ENCODE measurements around the gene LHFPL3.

Gene LHFPL3

DNA sequence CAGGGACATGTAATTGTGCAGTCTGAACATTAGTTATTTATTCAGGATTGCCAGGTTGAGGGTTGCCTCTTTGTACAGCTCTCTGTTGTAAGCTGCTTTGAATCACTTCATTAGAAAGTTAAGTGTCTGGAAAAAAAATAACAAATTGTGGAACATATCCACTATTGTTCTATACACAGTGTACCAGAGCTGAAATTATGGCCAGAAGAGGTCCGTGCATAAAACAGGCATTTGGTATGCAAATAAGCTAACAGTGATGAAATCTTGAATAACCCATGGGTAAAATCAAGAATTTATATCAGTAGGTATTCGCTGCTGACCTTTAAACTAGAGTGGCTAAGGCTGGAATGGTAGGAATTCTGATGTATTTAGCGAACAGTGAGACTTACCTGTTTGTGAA is 152.1 kb downstream of the LHFPL3 start:
- no peaks in the 10 kb centered on the region for H3K9me3 ChIP-seq (ENCODE audit: control insufficient read depth, insufficient read depth, low read depth, low read length)
- no peaks in the 10 kb centered on the region for H3K36me3 ChIP-seq (ENCODE audit: control insufficient read depth, insufficient read depth, low read length)
- H3K9ac ChIP-seq (ENCODE audit: low read length): no peak overlapping the region
- H3K4me3 ChIP-seq (ENCODE audit: low read depth, low read length): no peak overlapping the region
- H3K27ac ChIP-seq (ENCODE audit: low read depth, low read length): no peak overlapping the region
- H3K4me1 ChIP-seq (ENCODE audit: control insufficient read depth, insufficient read depth, low read length): no peaks in the 10 kb centered on the region
- H3K27me3 ChIP-seq (ENCODE audit: control insufficient read depth, insufficient read depth, low read length): peaks cover 11% of the 10 kb centered on the region; the same call in 1 of the 2 replicates

DNA sequence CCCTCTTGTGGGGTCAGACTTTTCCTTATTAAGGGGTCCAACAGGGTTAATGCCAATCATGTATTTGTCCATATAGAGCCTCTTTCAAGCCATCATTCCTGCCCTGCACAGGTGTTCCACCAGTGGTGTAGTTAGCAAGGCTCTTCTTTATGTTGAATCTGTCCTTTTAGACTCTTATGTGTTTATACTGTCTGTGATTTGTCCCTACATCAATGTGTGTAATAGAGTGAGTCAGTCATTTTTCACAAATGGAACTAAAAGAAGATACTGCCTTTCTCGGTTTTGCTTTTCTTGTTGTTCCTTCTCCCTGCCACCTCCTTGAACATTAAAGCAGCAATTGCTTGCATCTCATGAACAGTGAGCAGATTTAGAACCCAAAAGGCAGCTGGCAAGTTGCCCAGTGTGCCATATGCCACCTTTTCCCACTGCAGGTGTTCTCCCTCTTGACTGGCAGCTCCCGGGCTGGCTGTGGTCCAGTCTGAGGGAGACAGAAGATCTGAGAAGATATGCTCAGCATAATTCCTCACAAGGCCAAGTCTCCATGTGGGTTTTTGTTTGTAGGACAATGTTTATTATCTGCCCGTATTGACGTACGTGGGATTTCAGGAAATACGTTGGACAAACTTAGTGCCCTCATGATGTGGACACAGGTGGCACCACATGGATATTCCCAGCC is 154.1 kb downstream of the LHFPL3 start:
- Histone ChIP-seq H3K4me1 (ENCODE audit: control insufficient read depth, insufficient read depth, low read length) (no peaks in the 10 kb centered on the region), H3K4me3 (ENCODE audit: low read depth, low read length) (no peak overlapping the region), H3K9ac (ENCODE audit: low read length) (no peak overlapping the region), H3K9me3 (ENCODE audit: control insufficient read depth, insufficient read depth, low read depth, low read length) (no peaks in the 10 kb centered on the region), H3K27ac (ENCODE audit: low read depth, low read length) (no peak overlapping the region), H3K36me3 (ENCODE audit: control insufficient read depth, insufficient read depth, low read length) (no peaks in the 10 kb centered on the region), H3K27me3 (ENCODE audit: control insufficient read depth, insufficient read depth, low read length) (peaks cover 11% of the 10 kb centered on the region; the same call in 1 of the 2 replicates)

DNA sequence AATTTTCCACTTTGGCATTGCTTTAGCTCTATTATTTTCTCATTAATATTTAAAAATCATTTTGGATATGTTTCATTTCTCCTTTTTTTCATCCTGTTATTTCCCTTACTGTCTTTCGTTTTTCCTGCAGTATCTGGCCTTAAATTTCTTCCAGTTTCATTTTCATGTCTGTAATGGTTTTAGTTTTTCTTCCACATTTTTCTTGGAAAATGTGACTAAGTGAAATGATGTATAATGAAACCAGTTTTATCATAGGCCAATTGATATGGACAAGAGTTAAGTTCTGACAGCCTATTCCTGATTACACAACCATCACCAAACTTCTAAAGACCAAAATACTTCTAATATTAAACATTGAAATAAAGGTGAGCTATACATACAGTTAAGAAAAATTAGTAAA is 158.5 kb downstream of the LHFPL3 start:
- Histone ChIP-seq H3K9me3 (ENCODE audit: control insufficient read depth, insufficient read depth, low read depth, low read length) (no peaks in the 10 kb centered on the region), H3K27me3 (ENCODE audit: control insufficient read depth, insufficient read depth, low read length) (peaks cover 8% of the 10 kb centered on the region; the same call in 1 of the 2 replicates), H3K27ac (ENCODE audit: low read depth, low read length) (no peak overlapping the region), H3K36me3 (ENCODE audit: control insufficient read depth, insufficient read depth, low read length) (no peaks in the 10 kb centered on the region), H3K9ac (ENCODE audit: low read length) (no peak overlapping the region), H3K4me1 (ENCODE audit: control insufficient read depth, insufficient read depth, low read length) (no peaks in the 10 kb centered on the region), H3K4me3 (ENCODE audit: low read depth, low read length) (no peak overlapping the region)

DNA sequence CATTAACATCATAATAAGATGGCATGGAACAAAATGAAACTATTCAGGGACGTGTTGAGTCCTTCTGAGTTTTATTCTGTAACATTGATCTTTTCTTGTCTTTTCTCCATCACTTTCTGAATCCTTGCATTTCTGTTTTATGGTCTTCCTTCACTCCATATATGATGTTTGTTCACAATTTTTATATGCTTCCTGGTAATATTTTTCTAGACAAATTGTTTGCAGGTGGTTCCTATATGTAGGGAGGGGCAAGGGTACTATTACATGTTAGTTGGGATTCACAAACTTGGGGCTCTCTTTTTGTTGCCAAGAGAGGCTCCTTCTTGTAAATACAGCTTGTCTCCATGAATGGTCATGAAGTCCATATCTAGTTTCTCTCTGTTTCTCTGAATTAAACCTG is 159.2 kb downstream of the LHFPL3 start:
- Histone ChIP-seq H3K27me3 (ENCODE audit: control insufficient read depth, insufficient read depth, low read length) (peaks cover 4% of the 10 kb centered on the region; the same call in 1 of the 2 replicates), H3K4me1 (ENCODE audit: control insufficient read depth, insufficient read depth, low read length) (no peaks in the 10 kb centered on the region), H3K36me3 (ENCODE audit: control insufficient read depth, insufficient read depth, low read length) (no peaks in the 10 kb centered on the region), H3K9ac (ENCODE audit: low read length) (no peak overlapping the region), H3K27ac (ENCODE audit: low read depth, low read length) (no peak overlapping the region), H3K9me3 (ENCODE audit: control insufficient read depth, insufficient read depth, low read depth, low read length) (no peaks in the 10 kb centered on the region), H3K4me3 (ENCODE audit: low read depth, low read length) (no peak overlapping the region)

DNA sequence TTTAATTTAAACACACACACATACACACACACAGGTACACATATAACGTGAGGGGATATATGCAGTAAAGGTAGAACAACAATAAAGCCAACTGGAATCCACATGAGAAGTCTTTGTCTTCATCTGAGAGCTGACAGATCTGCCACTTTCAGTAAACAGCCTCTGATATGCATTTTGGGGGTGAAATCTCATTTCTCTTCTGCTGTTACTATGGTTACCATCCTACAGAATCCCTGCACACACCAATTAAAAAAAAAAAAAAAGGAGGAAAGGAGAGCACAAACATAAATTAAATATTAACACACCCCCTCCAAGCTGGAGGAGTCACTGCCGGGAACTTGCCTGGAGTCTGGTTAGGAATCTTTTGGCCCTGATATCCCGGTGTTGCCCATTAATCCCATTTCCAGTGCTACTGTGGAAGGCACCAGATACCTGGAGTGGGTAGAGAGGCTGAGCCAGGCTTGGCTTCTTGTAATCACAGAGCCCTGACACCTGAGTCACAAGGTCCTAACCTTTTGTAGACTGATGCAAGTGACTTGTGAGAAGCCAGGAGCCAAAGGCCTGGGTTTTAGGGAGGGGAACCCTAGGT is 169.1 kb downstream of the LHFPL3 start:
- H3K9ac ChIP-seq (ENCODE audit: low read length): no peak overlapping the region
- H3K27ac ChIP-seq (ENCODE audit: low read depth, low read length): no peak overlapping the region
- no peak overlapping the region for H3K4me3 ChIP-seq (ENCODE audit: low read depth, low read length)
- H3K4me1 ChIP-seq (ENCODE audit: control insufficient read depth, insufficient read depth, low read length): no peaks in the 10 kb centered on the region
- H3K36me3 ChIP-seq (ENCODE audit: control insufficient read depth, insufficient read depth, low read length): no peaks in the 10 kb centered on the region
- no peaks in the 10 kb centered on the region for H3K9me3 ChIP-seq (ENCODE audit: control insufficient read depth, insufficient read depth, low read depth, low read length)
- no peaks in the 10 kb centered on the region for H3K27me3 ChIP-seq (ENCODE audit: control insufficient read depth, insufficient read depth, low read length)

DNA sequence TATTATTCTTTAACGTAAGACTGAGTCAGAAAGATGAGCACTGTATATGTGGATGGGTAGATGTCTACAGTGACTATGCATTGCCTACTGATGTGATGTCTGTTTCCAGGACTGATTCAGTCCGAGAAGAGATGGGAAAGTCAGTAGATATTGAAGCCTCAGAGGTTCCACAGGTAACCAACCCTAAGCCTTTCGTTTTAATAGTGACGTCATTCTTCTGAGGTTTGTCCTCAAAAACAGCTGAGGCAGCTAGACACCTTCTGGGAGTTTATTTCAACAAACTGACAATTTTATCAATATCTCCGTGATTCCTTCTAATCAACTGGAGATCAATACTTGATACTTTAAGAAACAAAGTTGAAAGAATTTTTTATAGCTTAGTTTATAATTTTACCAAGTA is 171.6 kb downstream of the LHFPL3 start:
- Histone ChIP-seq H3K36me3 (ENCODE audit: control insufficient read depth, insufficient read depth, low read length) (no peaks in the 10 kb centered on the region), H3K27ac (ENCODE audit: low read depth, low read length) (no peak overlapping the region), H3K27me3 (ENCODE audit: control insufficient read depth, insufficient read depth, low read length) (no peaks in the 10 kb centered on the region), H3K9ac (ENCODE audit: low read length) (no peak overlapping the region), H3K4me3 (ENCODE audit: low read depth, low read length) (no peak overlapping the region), H3K4me1 (ENCODE audit: control insufficient read depth, insufficient read depth, low read length) (no peaks in the 10 kb centered on the region), H3K9me3 (ENCODE audit: control insufficient read depth, insufficient read depth, low read depth, low read length) (no peaks in the 10 kb centered on the region)

DNA sequence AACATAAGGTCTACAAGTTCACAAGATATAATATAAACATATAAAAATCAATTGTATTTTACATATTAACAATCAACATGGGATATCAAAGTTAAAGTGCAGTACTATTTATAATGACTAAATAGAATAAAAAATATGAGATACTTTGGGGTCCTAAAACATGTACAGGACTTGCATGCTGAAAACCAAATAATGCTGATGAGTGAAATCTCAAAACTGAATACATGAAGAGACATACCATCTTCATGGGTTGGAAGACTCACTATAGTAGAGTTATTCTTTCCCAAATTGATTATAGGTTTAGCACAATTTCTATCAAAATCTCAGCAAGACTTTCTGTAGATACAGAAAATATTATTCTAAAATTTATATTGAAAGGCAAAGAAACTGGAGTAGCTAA is 181.5 kb downstream of the LHFPL3 start:
- Histone ChIP-seq H3K36me3 (ENCODE audit: control insufficient read depth, insufficient read depth, low read length) (no peaks in the 10 kb centered on the region), H3K27me3 (ENCODE audit: control insufficient read depth, insufficient read depth, low read length) (no peaks in the 10 kb centered on the region), H3K27ac (ENCODE audit: low read depth, low read length) (no peak overlapping the region), H3K9ac (ENCODE audit: low read length) (no peak overlapping the region), H3K4me1 (ENCODE audit: control insufficient read depth, insufficient read depth, low read length) (no peaks in the 10 kb centered on the region), H3K9me3 (ENCODE audit: control insufficient read depth, insufficient read depth, low read depth, low read length) (no peaks in the 10 kb centered on the region), H3K4me3 (ENCODE audit: low read depth, low read length) (no peak overlapping the region)

DNA sequence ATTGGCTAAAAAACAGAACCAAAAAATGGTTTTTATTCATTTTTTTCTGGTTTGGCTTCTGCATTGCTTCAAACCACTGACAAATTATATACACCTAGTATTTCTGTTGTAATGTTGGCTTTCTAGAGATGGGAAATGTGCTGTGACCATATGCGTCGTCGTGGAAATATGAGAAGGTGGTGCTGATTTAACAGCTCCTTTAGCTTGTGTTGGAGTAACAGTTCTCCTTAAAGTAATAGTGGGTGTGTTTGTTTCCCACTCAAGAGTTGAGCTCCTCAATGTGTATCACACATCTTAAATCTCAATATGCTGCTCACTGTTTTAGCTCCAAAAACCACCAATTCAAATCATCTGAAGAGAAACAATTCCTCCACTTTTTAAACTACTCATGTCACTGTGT is 196.4 kb downstream of the LHFPL3 start:
- H3K36me3 ChIP-seq (ENCODE audit: control insufficient read depth, insufficient read depth, low read length): no peaks in the 10 kb centered on the region
- no peak overlapping the region for H3K9ac ChIP-seq (ENCODE audit: low read length)
- no peaks in the 10 kb centered on the region for H3K9me3 ChIP-seq (ENCODE audit: control insufficient read depth, insufficient read depth, low read depth, low read length)
- no peak overlapping the region for H3K27ac ChIP-seq (ENCODE audit: low read depth, low read length)
- no peaks in the 10 kb centered on the region for H3K4me1 ChIP-seq (ENCODE audit: control insufficient read depth, insufficient read depth, low read length)
- no peak overlapping the region for H3K4me3 ChIP-seq (ENCODE audit: low read depth, low read length)
- peaks cover 12% of the 10 kb centered on the region for H3K27me3 ChIP-seq (ENCODE audit: control insufficient read depth, insufficient read depth, low read length)

DNA sequence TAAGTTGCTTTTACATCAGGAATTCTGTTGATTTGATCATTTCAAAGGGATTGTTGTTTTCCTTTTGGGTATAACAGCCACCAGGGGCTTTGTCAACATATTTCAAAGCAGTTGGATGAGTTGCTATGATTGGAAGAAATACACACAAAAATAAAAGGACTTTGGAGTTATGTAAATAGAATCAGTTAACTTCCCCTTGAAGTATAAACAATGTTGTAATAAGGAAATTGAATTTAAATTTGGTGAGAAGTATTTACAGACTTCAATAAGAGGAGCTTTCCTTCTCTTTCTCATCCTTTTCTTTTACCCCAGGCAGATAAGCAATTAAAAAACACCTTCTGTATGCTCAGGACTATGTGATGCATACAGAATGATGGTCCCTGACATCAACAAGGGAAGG is 199.7 kb downstream of the LHFPL3 start:
- Histone ChIP-seq H3K4me1 (ENCODE audit: control insufficient read depth, insufficient read depth, low read length) (no peaks in the 10 kb centered on the region), H3K36me3 (ENCODE audit: control insufficient read depth, insufficient read depth, low read length) (no peaks in the 10 kb centered on the region), H3K9ac (ENCODE audit: low read length) (no peak overlapping the region), H3K9me3 (ENCODE audit: control insufficient read depth, insufficient read depth, low read depth, low read length) (no peaks in the 10 kb centered on the region), H3K4me3 (ENCODE audit: low read depth, low read length) (no peak overlapping the region), H3K27ac (ENCODE audit: low read depth, low read length) (no peak overlapping the region), H3K27me3 (ENCODE audit: control insufficient read depth, insufficient read depth, low read length) (peaks cover 12% of the 10 kb centered on the region)

DNA sequence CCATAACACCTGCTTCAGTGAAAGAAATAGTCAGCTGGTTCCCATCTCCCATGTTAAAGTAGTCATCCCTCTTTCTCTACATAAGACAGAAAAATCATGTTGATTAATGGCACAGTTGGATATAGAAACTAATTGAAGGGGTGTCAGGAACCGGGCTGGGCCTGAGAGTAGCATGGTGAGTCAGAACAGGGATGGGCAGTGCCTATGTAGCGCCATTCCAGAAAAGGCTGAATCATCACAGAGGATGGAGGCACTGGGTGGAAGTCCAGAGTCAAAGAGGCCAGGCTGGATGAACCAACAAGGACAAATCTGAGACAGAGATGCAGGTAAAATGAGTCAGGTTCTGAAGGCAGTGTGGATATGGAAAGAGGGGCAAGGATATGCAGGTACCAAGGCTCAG is 201.2 kb downstream of the LHFPL3 start:
- Histone ChIP-seq H3K4me3 (ENCODE audit: low read depth, low read length) (no peak overlapping the region), H3K4me1 (ENCODE audit: control insufficient read depth, insufficient read depth, low read length) (no peaks in the 10 kb centered on the region), H3K27me3 (ENCODE audit: control insufficient read depth, insufficient read depth, low read length) (peaks cover 16% of the 10 kb centered on the region), H3K9ac (ENCODE audit: low read length) (no peak overlapping the region), H3K36me3 (ENCODE audit: control insufficient read depth, insufficient read depth, low read length) (no peaks in the 10 kb centered on the region), H3K9me3 (ENCODE audit: control insufficient read depth, insufficient read depth, low read depth, low read length) (no peaks in the 10 kb centered on the region), H3K27ac (ENCODE audit: low read depth, low read length) (no peak overlapping the region)

DNA sequence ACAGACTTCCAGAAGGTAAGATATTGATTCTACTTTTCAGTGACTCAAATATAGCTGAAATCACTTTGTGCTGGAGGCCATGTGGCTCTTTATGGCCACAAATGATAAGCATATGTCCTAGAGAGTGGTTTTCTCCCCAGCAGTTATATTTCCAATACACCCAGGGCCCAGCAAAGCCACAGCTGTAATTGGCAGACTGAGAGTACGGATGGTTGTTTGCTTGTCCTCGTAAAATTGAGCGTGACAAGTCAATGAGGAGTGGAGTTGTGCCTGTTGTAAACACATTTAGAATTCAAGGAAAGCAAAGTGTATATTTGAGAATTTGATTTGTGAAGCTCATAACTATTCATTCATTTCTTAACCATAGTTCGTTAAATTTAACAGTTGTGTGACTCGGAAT is 201.8 kb downstream of the LHFPL3 start:
- H3K27me3 ChIP-seq (ENCODE audit: control insufficient read depth, insufficient read depth, low read length): peaks cover 18% of the 10 kb centered on the region
- no peak overlapping the region for H3K27ac ChIP-seq (ENCODE audit: low read depth, low read length)
- H3K9me3 ChIP-seq (ENCODE audit: control insufficient read depth, insufficient read depth, low read depth, low read length): no peaks in the 10 kb centered on the region
- H3K36me3 ChIP-seq (ENCODE audit: control insufficient read depth, insufficient read depth, low read length): no peaks in the 10 kb centered on the region
- no peak overlapping the region for H3K9ac ChIP-seq (ENCODE audit: low read length)
- no peaks in the 10 kb centered on the region for H3K4me1 ChIP-seq (ENCODE audit: control insufficient read depth, insufficient read depth, low read length)
- no peak overlapping the region for H3K4me3 ChIP-seq (ENCODE audit: low read depth, low read length)

All from HUES6 (cell line).